Measurements from ENCODE around the gene RPUSD4.
"Not testable (repeated sequence)": the region's sequence is repeated elsewhere in the genome, so short reads cannot be mapped to it uniquely, and the experiment has no call there.

Gene RPUSD4

GRCh38 chr11:126211236-126212088 lies at the start of gene RPUSD4, which contains the start of gene FAM118B:
RPUSD4 (minus strand) TSS chr11:126211650; CDS start chr11:126211638, 12 bp downstream.
FAM118B (plus strand) TSS chr11:126211782; CDS start chr11:126235002, 23,220 bp downstream.
- H3K27ac ChIP-seq, result peak within 1 kb of the TSS; percentile 71
- TF ChIP-seq ZFX (IDR thresholded peaks at IDR 0.05) (no peak), CTCF (conservative IDR thresholded peaks at IDR 0.05) (no peak)

DNA sequence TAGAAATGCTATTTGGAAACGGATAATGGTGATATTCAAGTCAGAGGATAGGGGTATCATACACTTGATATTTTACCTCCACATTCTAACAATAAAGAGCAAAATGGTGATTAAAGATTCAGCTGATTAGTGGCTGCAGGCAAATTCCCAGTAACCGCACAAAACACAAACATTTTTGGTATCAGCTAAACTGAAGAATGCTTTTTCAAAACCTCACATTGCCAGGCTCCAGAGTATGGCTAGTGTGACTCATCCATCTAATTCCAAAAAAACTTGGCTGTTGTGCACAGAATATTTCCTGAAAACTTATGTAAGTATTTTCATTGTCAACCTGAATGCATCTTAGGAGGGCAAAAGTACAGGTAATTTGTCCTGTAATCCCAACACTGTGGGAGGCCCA lies 46.3 kb upstream of the RPUSD4 start:
- no peak for TF ChIP-seq ZFX (IDR thresholded peaks at IDR 0.05)
- TF ChIP-seq CTCF (conservative IDR thresholded peaks at IDR 0.05), result no peak
- no peak overlapping the region for H3K27ac ChIP-seq

DNA sequence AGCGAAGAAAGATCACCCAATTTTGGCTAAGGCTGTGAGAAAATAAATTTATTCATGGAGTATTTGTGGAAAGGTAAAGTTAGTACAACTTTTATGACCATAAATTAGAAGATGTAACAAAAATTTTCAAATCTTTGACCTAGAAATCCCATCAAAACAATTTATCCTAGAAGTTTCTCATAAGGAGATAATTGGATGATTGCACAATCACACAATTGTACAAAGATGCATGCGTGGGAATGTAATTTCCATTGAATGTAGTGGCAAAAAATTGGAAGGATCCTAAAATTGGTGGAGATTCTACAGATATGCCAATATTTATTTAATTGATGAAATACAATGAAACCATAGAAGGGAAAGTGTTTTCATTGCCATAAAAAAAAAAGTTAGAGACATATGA lies 45.7 kb upstream of the RPUSD4 start:
- TF ChIP-seq ZFX (IDR thresholded peaks at IDR 0.05), result no peak
- no peak for TF ChIP-seq CTCF (conservative IDR thresholded peaks at IDR 0.05)

DNA sequence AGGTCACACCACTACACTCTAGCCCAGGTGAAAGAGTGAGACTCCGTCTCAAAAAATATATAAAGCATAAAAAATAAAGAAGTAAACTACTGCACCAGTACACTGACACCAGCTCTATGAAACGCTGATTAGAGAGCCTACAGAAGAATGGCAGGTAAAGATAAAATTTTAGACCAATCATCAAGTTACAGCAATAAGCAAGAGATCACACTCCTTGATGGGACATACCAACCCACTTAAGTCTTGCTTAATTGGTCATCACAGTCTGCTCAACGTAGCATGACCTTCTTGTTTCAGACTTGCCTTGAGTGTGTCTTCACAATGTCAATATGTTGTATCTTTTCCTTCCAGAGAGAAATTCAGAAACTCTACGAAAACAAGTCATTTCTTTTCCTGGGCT lies 44.8 kb upstream of the RPUSD4 start:
- H3K27ac ChIP-seq, result no peak overlapping the region
- TF ChIP-seq CTCF (conservative IDR thresholded peaks at IDR 0.05) (no peak), ZFX (IDR thresholded peaks at IDR 0.05) (no peak)

More for the DNA sequence above, 45.7 kb upstream of the RPUSD4 start:
- no peak overlapping the region for H3K27ac ChIP-seq

DNA sequence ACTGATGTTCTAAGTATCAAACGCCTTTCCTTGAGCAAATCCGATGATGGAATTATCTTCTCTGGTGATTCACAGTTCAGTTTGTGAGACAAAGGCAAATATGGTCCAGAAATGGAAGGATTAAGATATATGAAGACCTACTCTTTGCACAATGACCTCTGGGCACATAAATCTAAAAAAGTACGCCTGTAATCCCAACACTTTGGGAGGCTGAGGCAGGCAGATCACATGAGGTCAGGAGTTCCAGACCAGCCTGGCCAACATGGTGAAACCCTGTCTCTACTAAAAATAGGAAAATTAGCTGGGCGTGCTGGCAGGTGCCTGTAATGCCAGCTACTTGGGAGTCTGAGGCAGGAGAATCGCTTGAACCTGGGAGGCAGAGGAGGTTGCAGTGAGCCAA lies 44.1 kb upstream of the RPUSD4 start:
- not testable (repeated sequence) for H3K27ac ChIP-seq

DNA sequence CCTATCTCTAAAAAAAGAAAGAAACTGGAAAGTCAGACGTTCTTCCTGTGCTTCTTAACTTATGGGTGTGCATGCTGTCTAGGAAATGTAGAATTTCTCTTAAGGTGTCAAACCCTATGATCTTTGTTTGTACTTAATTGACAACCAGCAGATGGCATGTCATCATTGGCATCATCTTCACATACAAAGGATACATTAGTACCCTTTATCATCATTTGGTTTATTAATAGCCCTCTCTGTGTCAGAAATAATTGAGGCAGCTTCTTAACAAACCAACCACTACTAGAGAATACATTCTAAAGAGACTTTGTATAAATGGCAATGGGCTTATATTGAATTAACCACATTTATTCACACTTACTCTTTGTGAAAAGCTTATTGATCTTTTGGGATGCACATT lies 43.4 kb upstream of the RPUSD4 start:
- TF ChIP-seq CTCF (conservative IDR thresholded peaks at IDR 0.05) (no peak), ZFX (IDR thresholded peaks at IDR 0.05) (no peak)
- no peak overlapping the region for H3K27ac ChIP-seq

GRCh38 chr11:126253265-126253664 lies 41.8 kb upstream of the RPUSD4 start:
- no peak overlapping the region for H3K27ac ChIP-seq
- TF ChIP-seq CTCF (conservative IDR thresholded peaks at IDR 0.05), result no peak
- no peak for TF ChIP-seq ZFX (IDR thresholded peaks at IDR 0.05)

DNA sequence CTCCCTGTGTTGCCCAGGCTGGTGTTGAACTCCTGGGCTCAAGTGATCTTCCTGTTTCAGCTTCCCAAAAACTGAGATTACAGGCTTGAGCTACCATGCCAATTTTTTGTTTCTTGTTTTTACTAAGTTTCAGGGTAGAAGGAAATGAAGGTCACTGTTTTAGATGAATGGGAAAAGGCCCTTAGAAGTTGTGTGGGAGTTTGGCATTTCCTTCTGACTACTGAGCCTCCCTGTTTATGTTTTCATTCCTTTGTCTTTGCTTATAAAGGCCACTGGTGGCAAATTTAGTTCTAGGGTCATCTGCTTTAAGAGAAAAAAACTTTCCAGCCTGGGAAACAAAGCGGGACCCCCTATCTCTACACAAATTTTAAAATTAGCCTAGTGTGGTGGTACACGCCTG lies 35.2 kb upstream of the RPUSD4 start:
- H3K27ac ChIP-seq, result no peak overlapping the region
- no peak for TF ChIP-seq ZFX (IDR thresholded peaks at IDR 0.05)
- TF ChIP-seq CTCF (conservative IDR thresholded peaks at IDR 0.05), result no peak

Data from C4-2B (cell line).